ENCODE data around the gene PXDN. TPM values are rescaled to one million over a fixed set of nuclear protein-coding genes. Genes with fewer than 3 reads are reported as not detected.

Gene PXDN
- total and polyA plus RNA-seq, 2 of the 13 experiments (the other 11 are each of a cell fraction or from before 2014, with no cell fraction given): not detected

DNA sequence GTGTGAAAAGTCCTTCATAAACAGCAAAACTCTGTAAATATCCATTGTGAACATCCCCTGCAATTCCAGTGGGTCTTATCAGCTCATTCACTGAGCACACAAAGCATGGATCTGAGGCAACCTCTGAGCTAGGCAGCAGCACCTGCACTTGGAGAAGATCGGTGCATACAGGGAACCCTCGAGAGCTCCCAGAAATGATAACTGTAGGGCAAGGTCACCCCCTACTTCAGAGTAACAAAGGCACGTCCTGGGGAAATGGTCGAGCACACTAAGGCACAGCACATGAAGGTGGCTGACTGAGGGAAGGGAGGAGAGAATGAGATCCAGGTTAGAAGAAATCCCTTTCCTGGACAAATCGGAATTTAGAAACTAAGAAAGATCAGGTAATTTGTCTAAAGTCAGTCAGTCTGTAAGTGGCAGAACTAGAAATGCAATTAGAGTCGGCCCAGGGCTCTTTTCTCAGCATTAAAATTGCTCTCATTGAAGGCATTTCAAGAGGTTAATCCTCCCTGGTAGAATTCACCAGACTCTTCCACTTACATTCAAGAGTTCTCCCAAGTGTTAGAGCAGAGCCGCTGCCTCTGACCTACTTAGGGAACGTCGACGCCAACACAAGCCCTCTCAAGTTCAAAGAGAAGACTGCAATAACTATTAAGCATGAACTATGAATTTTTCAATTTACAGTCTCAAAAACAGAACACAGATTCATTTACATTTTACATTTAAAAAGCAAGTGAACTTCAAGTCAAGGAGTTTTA lies 45.9 kb downstream of the PXDN start:
- Histone ChIP-seq H3K4me3 (replicated peaks in 1 of 3; ENCODE audit: insufficient read depth in 1 of 3, low read depth in 2 of 3, low read length in 3 of 3) (no peak overlapping the region), H3K27me3 (ENCODE audit: control insufficient read depth in 1 of 2, insufficient read depth in 2 of 2, low read length in 2 of 2) (peaks cover 1 to 26% of the 10 kb centered on the region in 2 experiments; a peak in 4 of 5 replicates), H3K9me3 (ENCODE audit: low read length) (no peaks in the 10 kb centered on the region), H3K4me1 (ENCODE audit: insufficient read depth, low read length) (no peaks in the 10 kb centered on the region), H2AFZ (ENCODE audit: low read length) (no peak overlapping the region), H3K9ac (ENCODE audit: insufficient read depth, low read depth, low read length) (no peak overlapping the region), H3K79me2 (ENCODE audit: insufficient read depth, low read length) (no peaks in the 10 kb centered on the region), H3K4me2 (ENCODE audit: low read depth, low read length) (no peak overlapping the region), H3K36me3 (replicated peaks in 1 of 2; ENCODE audit: control insufficient read depth in 1 of 2, insufficient read depth in 2 of 2, low read length in 2 of 2) (no peaks in the 10 kb centered on the region), H3K27ac (ENCODE audit: extremely low read length, insufficient read depth, low read length) (no peak overlapping the region), H4K20me1 (ENCODE audit: insufficient read depth, low read length) (no peaks in the 10 kb centered on the region)
- intact Hi-C loops (cut with micrococcal nuclease; ENCODE audit: unreplicated experiment): no loop called here
- no peak for TF ChIP-seq IRF9 (CRISPR knock-in tag; IDR thresholded peaks at IDR 0.05; ENCODE audit: borderline replicate concordance)
- TF ChIP-seq SIN3A (IDR thresholded peaks at IDR 0.05; ENCODE audit: borderline replicate concordance, low read depth, low read length): no peak
- no peak for TF ChIP-seq NFIB (CRISPR knock-in tag; IDR thresholded peaks at IDR 0.05; ENCODE audit: borderline replicate concordance)
- no peak for TF ChIP-seq SMARCE1 (IDR thresholded peaks at IDR 0.05; ENCODE audit: borderline replicate concordance)
- TF ChIP-seq SMYD3 (CRISPR knock-in tag; IDR thresholded peaks at IDR 0.05): no peak
- FAIRE-seq (no peak), DNase-seq (ENCODE audit: low spot score) (no peak), ATAC-seq (no peak)
- WGBS (ENCODE audit: low lambda C conversion rate): 1% methylated on average over 10 of the region's 10 CpGs
- in situ Hi-C loops (cut with HindIII; ENCODE audit: extremely low pct_ligation_motif_present, low pct_unique_long_range_greater_than_20kb): no loop called here
- ChIA-PET POLR2A (no interaction called here), CTCF (ENCODE audit: low intra/inter-chr PET ratio, low total read pairs) (no interaction called here)
- no TSS peak for BruUV-seq (replicated peaks)

- no peak overlapping the region for H2AFZ ChIP-seq (ENCODE audit: low read length)
- BruUV-seq (replicated peaks): no TSS peak
- no peak for DNase-seq (ENCODE audit: low spot score)
- WGBS (ENCODE audit: low lambda C conversion rate): 13% methylated on average over 9 of the region's 9 CpGs
- POLR2A ChIA-PET: no interaction called here
- intact Hi-C loops (cut with micrococcal nuclease; ENCODE audit: unreplicated experiment): no loop called here
- no peak for FAIRE-seq
- H3K79me2 ChIP-seq (ENCODE audit: insufficient read depth, low read length): no peaks in the 10 kb centered on the region
- no peak overlapping the region for H3K4me2 ChIP-seq (ENCODE audit: low read depth, low read length)
- H3K27me3 ChIP-seq (ENCODE audit: control insufficient read depth in 1 of 2, insufficient read depth in 2 of 2, low read length in 2 of 2): peaks cover 1 to 30% of the 10 kb centered on the region in 2 experiments; a peak in 4 of 5 replicates
- H3K27ac ChIP-seq (ENCODE audit: extremely low read length, insufficient read depth, low read length): no peak overlapping the region
- no peak overlapping the region for H3K9ac ChIP-seq (ENCODE audit: insufficient read depth, low read depth, low read length)
- no peaks in the 10 kb centered on the region for H3K4me1 ChIP-seq (ENCODE audit: insufficient read depth, low read length)
- H3K9me3 ChIP-seq (ENCODE audit: low read length): no peaks in the 10 kb centered on the region
- H3K36me3 ChIP-seq (replicated peaks in 1 of 2; ENCODE audit: control insufficient read depth in 1 of 2, insufficient read depth in 2 of 2, low read length in 2 of 2): no peaks in the 10 kb centered on the region
- no peak for ATAC-seq
- H4K20me1 ChIP-seq (ENCODE audit: insufficient read depth, low read length): no peaks in the 10 kb centered on the region
- in situ Hi-C loops (cut with HindIII; ENCODE audit: extremely low pct_ligation_motif_present, low pct_unique_long_range_greater_than_20kb): no loop called here
- no peak overlapping the region for H3K4me3 ChIP-seq (replicated peaks in 1 of 3; ENCODE audit: insufficient read depth in 1 of 3, low read depth in 2 of 3, low read length in 3 of 3)
- CTCF ChIA-PET (ENCODE audit: low intra/inter-chr PET ratio, low total read pairs): no interaction called here
- no peak for TF ChIP-seq EHMT2 (IDR thresholded peaks at IDR 0.05; ENCODE audit: borderline replicate concordance, low read depth, low read length)
- no peak for TF ChIP-seq PAWR (CRISPR knock-in tag; IDR thresholded peaks at IDR 0.05; ENCODE audit: borderline replicate concordance)
- TF ChIP-seq ZNF746 (CRISPR knock-in tag; IDR thresholded peaks at IDR 0.05): no peak
- no peak for TF ChIP-seq ELK4 (CRISPR knock-in tag; IDR thresholded peaks at IDR 0.05; ENCODE audit: borderline replicate concordance)
- TF ChIP-seq, protein P1, sequence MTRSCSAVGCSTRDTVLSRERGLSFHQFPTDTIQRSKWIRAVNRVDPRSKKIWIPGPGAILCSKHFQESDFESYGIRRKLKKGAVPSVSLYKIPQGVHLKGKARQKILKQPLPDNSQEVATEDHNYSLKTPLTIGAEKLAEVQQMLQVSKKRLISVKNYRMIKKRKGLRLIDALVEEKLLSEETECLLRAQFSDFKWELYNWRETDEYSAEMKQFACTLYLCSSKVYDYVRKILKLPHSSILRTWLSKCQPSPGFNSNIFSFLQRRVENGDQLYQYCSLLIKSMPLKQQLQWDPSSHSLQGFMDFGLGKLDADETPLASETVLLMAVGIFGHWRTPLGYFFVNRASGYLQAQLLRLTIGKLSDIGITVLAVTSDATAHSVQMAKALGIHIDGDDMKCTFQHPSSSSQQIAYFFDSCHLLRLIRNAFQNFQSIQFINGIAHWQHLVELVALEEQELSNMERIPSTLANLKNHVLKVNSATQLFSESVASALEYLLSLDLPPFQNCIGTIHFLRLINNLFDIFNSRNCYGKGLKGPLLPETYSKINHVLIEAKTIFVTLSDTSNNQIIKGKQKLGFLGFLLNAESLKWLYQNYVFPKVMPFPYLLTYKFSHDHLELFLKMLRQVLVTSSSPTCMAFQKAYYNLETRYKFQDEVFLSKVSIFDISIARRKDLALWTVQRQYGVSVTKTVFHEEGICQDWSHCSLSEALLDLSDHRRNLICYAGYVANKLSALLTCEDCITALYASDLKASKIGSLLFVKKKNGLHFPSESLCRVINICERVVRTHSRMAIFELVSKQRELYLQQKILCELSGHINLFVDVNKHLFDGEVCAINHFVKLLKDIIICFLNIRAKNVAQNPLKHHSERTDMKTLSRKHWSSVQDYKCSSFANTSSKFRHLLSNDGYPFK (CRISPR knock-in tag; IDR thresholded peaks at IDR 0.05; ENCODE audit: borderline replicate concordance): no peak
- no peak for TF ChIP-seq FOXA3 (CRISPR knock-in tag; IDR thresholded peaks at IDR 0.05)
- TF ChIP-seq POLR2A (IDR thresholded peaks at IDR 0.05; ENCODE audit: insufficient read depth in 1 of 2, low read depth in 2 of 2, low read length in 2 of 2): no peak
Observed at GRCh38 chr2:1697601-1698000, 46.7 kb downstream of the PXDN start.
